Measurements from ENCODE around the gene FAR1.

FAR1 gene

GRCh38 chr11:13718394-13718793, 49.9 kb downstream of the FAR1 start:
- no peak for TF ChIP-seq CTCF (IDR thresholded peaks at IDR 0.05; ENCODE audit: insufficient read depth, low read length, poor library complexity, severe bottlenecking)
- H3K4me3 ChIP-seq (replicated peaks; ENCODE audit: low read depth, low read length) = no peak overlapping the region
- H3K36me3 ChIP-seq (ENCODE audit: control insufficient read depth, insufficient read depth, low read length) = peaks cover 6% of the 10 kb centered on the region

GRCh38 chr11:13720940-13721339, 52.5 kb downstream of the FAR1 start:
- Histone ChIP-seq H3K27me3 (replicated peaks; ENCODE audit: control insufficient read depth, insufficient read depth, low read length) (no peaks in the 10 kb centered on the region), H3K36me3 (ENCODE audit: control insufficient read depth, insufficient read depth, low read length) (peaks cover 6% of the 10 kb centered on the region), H3K4me3 (replicated peaks; ENCODE audit: low read depth, low read length) (no peak overlapping the region)
- no peak for DNase-seq (ENCODE audit: extremely low read depth, insufficient read length)
- TF ChIP-seq CTCF (IDR thresholded peaks at IDR 0.05; ENCODE audit: insufficient read depth, low read length, poor library complexity, severe bottlenecking) = no peak

More at GRCh38 chr11:13718394-13718793, 49.9 kb downstream of the FAR1 start:
- H3K27me3 ChIP-seq (replicated peaks; ENCODE audit: control insufficient read depth, insufficient read depth, low read length) = no peaks in the 10 kb centered on the region
- DNase-seq (ENCODE audit: extremely low read depth, insufficient read length) = no peak

GRCh38 chr11:13721760-13722159, 53.3 kb downstream of the FAR1 start:
- peaks cover 6% of the 10 kb centered on the region for H3K36me3 ChIP-seq (ENCODE audit: control insufficient read depth, insufficient read depth, low read length)
- no peak overlapping the region for H3K4me3 ChIP-seq (replicated peaks; ENCODE audit: low read depth, low read length)
- no peaks in the 10 kb centered on the region for H3K27me3 ChIP-seq (replicated peaks; ENCODE audit: control insufficient read depth, insufficient read depth, low read length)
- TF ChIP-seq CTCF (IDR thresholded peaks at IDR 0.05; ENCODE audit: insufficient read depth, low read length, poor library complexity, severe bottlenecking) = no peak
- DNase-seq (ENCODE audit: extremely low read depth, insufficient read length) = no peak

- no peak for DNase-seq (ENCODE audit: extremely low read depth, insufficient read length)
- TF ChIP-seq CTCF (IDR thresholded peaks at IDR 0.05; ENCODE audit: insufficient read depth, low read length, poor library complexity, severe bottlenecking) = no peak
- H3K36me3 ChIP-seq (ENCODE audit: control insufficient read depth, insufficient read depth, low read length) = peaks cover 2% of the 10 kb centered on the region
- no peak overlapping the region for H3K4me3 ChIP-seq (replicated peaks; ENCODE audit: low read depth, low read length)
- H3K27me3 ChIP-seq (replicated peaks; ENCODE audit: control insufficient read depth, insufficient read depth, low read length) = no peaks in the 10 kb centered on the region
These were observed 58.0 kb downstream of the FAR1 start for GRCh38 chr11:13726456-13726855.

GRCh38 chr11:13728076-13728475, 59.6 kb downstream of the FAR1 start:
- TF ChIP-seq CTCF (IDR thresholded peaks at IDR 0.05; ENCODE audit: insufficient read depth, low read length, poor library complexity, severe bottlenecking) = no peak
- peaks cover under 1% of the 10 kb centered on the region; the same call in 1 of the 2 replicates for H3K36me3 ChIP-seq (ENCODE audit: control insufficient read depth, insufficient read depth, low read length)
- no peak overlapping the region for H3K4me3 ChIP-seq (replicated peaks; ENCODE audit: low read depth, low read length)
- DNase-seq (ENCODE audit: extremely low read depth, insufficient read length) = no peak
- H3K27me3 ChIP-seq (replicated peaks; ENCODE audit: control insufficient read depth, insufficient read depth, low read length) = no peaks in the 10 kb centered on the region

- DNase-seq (ENCODE audit: extremely low read depth, insufficient read length) = no peak
- no peak for TF ChIP-seq CTCF (IDR thresholded peaks at IDR 0.05; ENCODE audit: insufficient read depth, low read length, poor library complexity, severe bottlenecking)
- Histone ChIP-seq H3K36me3 (ENCODE audit: control insufficient read depth, insufficient read depth, low read length) (no peaks in the 10 kb centered on the region), H3K4me3 (replicated peaks; ENCODE audit: low read depth, low read length) (no peak overlapping the region), H3K27me3 (replicated peaks; ENCODE audit: control insufficient read depth, insufficient read depth, low read length) (no peaks in the 10 kb centered on the region)
These were observed 66.1 kb downstream of the FAR1 start for GRCh38 chr11:13734530-13734929.

All from GM06990 (cell line).